Ammon's horn (tissue), 1 donor: ENCODE results near the gene SLC40A1.

Experiments
- DNase-seq: peaks from one replicate; pipeline ENCODE4 v3.0.0-alpha.2; 2016; ENCODE audit warnings: low spot score

The SLC40A1 gene

GRCh38 chr2:189601043-189601442 lies 20.5 kb upstream of the SLC40A1 start:
- no peak for DNase-seq

- DNase-seq = no peak
These were observed 18.7 kb upstream of the SLC40A1 start for GRCh38 chr2:189599245-189599644.

- no peak for DNase-seq
These were observed 14.8 kb upstream of the SLC40A1 start for GRCh38 chr2:189595417-189595816.

GRCh38 chr2:189594305-189594704 lies 13.7 kb upstream of the SLC40A1 start:
- no peak for DNase-seq

GRCh38 chr2:189593115-189593514 lies 12.5 kb upstream of the SLC40A1 start:
- no peak for DNase-seq

GRCh38 chr2:189592353-189592984 lies 11.9 kb upstream of the SLC40A1 start:
- no peak for DNase-seq

GRCh38 chr2:189587780-189588179 lies 7.2 kb upstream of the SLC40A1 start:
- DNase-seq = no peak

GRCh38 chr2:189585226-189585756 lies 4.7 kb upstream of the SLC40A1 start:
- DNase-seq = no peak

GRCh38 chr2:189584686-189585085 lies 4.1 kb upstream of the SLC40A1 start:
- DNase-seq = no peak

GRCh38 chr2:189583227-189584198 lies 2.9 kb upstream of the SLC40A1 start:
- DNase-seq = no peak

GRCh38 chr2:189582809-189583192 lies 2.2 kb upstream of the SLC40A1 start:
- DNase-seq = no peak

GRCh38 chr2:189582140-189582808 lies 1.7 kb upstream of the SLC40A1 start:
- DNase-seq = no peak

GRCh38 chr2:189581354-189582139 lies 961 bp upstream of the SLC40A1 start:
- no peak for DNase-seq

GRCh38 chr2:189580241-189580651 lies 340 bp downstream of the SLC40A1 start:
- no peak for DNase-seq

GRCh38 chr2:189579585-189580186 lies 900 bp downstream of the SLC40A1 start:
- DNase-seq = peak; percentile 26

- no peak for DNase-seq
These were observed 2.2 kb downstream of the SLC40A1 start for GRCh38 chr2:189578272-189578950.

- no peak for DNase-seq
These were observed 3.5 kb downstream of the SLC40A1 start for GRCh38 chr2:189577121-189577520.

- DNase-seq = no peak
These were observed 4.2 kb downstream of the SLC40A1 start for GRCh38 chr2:189576396-189576795.

GRCh38 chr2:189574793-189575475 lies 5.7 kb downstream of the SLC40A1 start:
- DNase-seq = no peak

- DNase-seq = no peak
These were observed 10.0 kb downstream of the SLC40A1 start for GRCh38 chr2:189570570-189571031.
